DLD1 (cell line): ENCODE results near the gene GRPEL1.

Experiments used
- in situ Hi-C: cut with HindIII; loops from 2 replicates; pipeline ENCODE4 v1.10.0; 2017; ENCODE audit warnings: low sequenced_read_pairs

Gene GRPEL1

GRCh38 chr4:7094916-7095315 is 27.1 kb upstream of the GRPEL1 start:
- in situ Hi-C loops, result loop anchor here (25.0 kb wide), 1 partner anchor 183 kb away; the partner anchor contains the start of gene TBC1D14

- in situ Hi-C loops, result loop anchor here (25.0 kb wide), 1 partner anchor 180 kb away; the partner anchor contains the start of gene TBC1D14
These were observed 24.2 kb upstream of the GRPEL1 start for GRCh38 chr4:7092026-7092425.

GRCh38 chr4:7089213-7089986 is 21.5 kb upstream of the GRPEL1 start:
- in situ Hi-C loops, result loop anchor here (25.0 kb wide), 1 partner anchor 177 kb away; the partner anchor contains the start of gene TBC1D14

- in situ Hi-C loops, result loop anchor here (25.0 kb wide), 1 partner anchor 175 kb away; the partner anchor contains the start of gene TBC1D14
These were observed 19.2 kb upstream of the GRPEL1 start for GRCh38 chr4:7087036-7087435.

GRCh38 chr4:7086384-7086783 is 18.5 kb upstream of the GRPEL1 start:
- in situ Hi-C loops, result loop anchor here (25.0 kb wide), 1 partner anchor 174 kb away; the partner anchor contains the start of gene TBC1D14

GRCh38 chr4:7084564-7084961 is 16.7 kb upstream of the GRPEL1 start:
- in situ Hi-C loops, result loop anchor here (25.0 kb wide), 1 partner anchor 172 kb away; the partner anchor contains the start of gene TBC1D14

- in situ Hi-C loops, result loop anchor here (25.0 kb wide), 1 partner anchor 172 kb away; the partner anchor contains the start of gene TBC1D14
These were observed 16.0 kb upstream of the GRPEL1 start for GRCh38 chr4:7083597-7084563.

GRCh38 chr4:7079909-7080308 is 12.0 kb upstream of the GRPEL1 start:
- in situ Hi-C loops, result loop anchor here (25.0 kb wide), 1 partner anchor 168 kb away; the partner anchor contains the start of gene TBC1D14

GRCh38 chr4:7079483-7079882 is 11.6 kb upstream of the GRPEL1 start:
- in situ Hi-C loops, result loop anchor here (25.0 kb wide), 1 partner anchor 167 kb away; the partner anchor contains the start of gene TBC1D14

- in situ Hi-C loops, result loop anchor here (25.0 kb wide), 1 partner anchor 166 kb away; the partner anchor contains the start of gene TBC1D14
These were observed 10.2 kb upstream of the GRPEL1 start for GRCh38 chr4:7078025-7078424.

GRCh38 chr4:7077371-7077770 is 9.5 kb upstream of the GRPEL1 start:
- in situ Hi-C loops, result loop anchor here (25.0 kb wide), 1 partner anchor 165 kb away; the partner anchor contains the start of gene TBC1D14

GRCh38 chr4:7076696-7077082 is 8.8 kb upstream of the GRPEL1 start:
- in situ Hi-C loops, result loop anchor here (25.0 kb wide), 1 partner anchor 164 kb away; the partner anchor contains the start of gene TBC1D14

GRCh38 chr4:7075962-7076695 is 8.3 kb upstream of the GRPEL1 start:
- in situ Hi-C loops, result loop anchor here (25.0 kb wide), 1 partner anchor 164 kb away; the partner anchor contains the start of gene TBC1D14

- in situ Hi-C loops, result no loop called here
These were observed 6.6 kb upstream of the GRPEL1 start for GRCh38 chr4:7074426-7074825.

GRCh38 chr4:7073526-7074390 is 5.9 kb upstream of the GRPEL1 start:
- in situ Hi-C loops, result no loop called here

- in situ Hi-C loops, result no loop called here
These were observed 5.2 kb upstream of the GRPEL1 start for GRCh38 chr4:7073059-7073458.

- in situ Hi-C loops, result no loop called here
These were observed 3.1 kb upstream of the GRPEL1 start for GRCh38 chr4:7070729-7071511.

GRCh38 chr4:7068883-7069282 is 1.0 kb upstream of the GRPEL1 start:
- in situ Hi-C loops, result no loop called here
